HG03565 (cell line): ENCODE data around the gene SORCS1.

Experiments
- ATAC-seq: cut with Tn5 transposase; IDR thresholded peaks from one replicate; pipeline ENCODE4 v1.9.1; 2021; ENCODE audit warnings: mild to moderate bottlenecking, moderate library complexity; ENCODE audit not compliant: unreplicated experiment

SORCS1 gene

GRCh38 chr10:107104026-107104652, 60.4 kb downstream of the SORCS1 start:
- no peak for ATAC-seq

- no peak for ATAC-seq
Measured at GRCh38 chr10:107103174-107104025, 61.1 kb downstream of the SORCS1 start.

DNA sequence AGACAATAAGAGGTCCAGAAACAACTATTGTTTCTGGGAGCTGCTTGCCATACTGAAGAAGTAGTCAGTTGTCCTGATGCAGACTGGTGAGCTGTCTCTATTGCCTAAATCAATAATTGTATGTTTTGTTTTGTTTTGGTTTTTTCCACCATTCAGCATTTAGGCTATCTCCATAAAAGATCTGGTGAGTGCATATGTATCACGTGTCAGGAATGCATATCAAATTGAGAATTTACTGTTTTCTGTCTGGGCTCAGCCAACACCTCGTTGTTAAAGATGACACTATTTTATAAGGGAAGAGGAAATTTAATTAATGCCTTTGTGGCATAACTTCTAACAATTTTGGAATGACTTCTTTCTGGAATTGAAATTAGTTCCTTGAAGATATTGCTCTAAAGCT, 66.2 kb downstream of the SORCS1 start:
- no peak for ATAC-seq

DNA sequence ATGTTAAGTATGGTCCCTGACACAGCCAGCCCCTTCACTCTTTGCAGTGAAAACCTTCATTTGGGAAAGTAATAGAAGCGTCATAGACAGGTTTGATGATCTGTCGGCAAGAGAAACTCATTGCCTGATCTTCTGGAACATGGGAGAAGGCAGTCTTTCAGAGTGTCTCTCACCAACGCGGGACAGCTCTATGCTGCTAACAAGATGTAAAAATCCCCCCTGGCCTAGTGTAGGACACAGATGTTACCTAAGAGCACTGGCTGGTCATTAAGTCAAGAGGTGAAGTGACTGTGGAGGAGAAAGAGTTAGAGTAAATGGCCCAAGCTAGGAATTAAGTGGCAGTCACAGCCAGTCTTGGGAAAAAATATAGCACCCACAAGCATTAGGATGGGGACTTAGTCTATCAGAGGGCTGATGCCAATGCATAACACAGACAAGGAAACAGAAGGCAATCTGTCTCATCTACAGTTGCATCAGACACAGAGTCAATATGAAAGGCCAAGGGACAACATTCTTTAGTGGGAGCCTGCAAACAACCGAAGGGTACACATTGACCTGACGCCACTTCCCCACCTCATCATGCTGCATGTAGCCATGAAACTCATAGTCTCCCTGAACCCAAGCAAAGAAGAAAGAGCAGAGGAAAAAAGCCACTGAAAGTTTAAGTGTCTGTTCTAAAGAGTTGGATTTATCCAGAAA, 69.5 kb downstream of the SORCS1 start:
- ATAC-seq, result no peak

- no peak for ATAC-seq
Measured at GRCh38 chr10:107092321-107092720, 72.2 kb downstream of the SORCS1 start.

DNA sequence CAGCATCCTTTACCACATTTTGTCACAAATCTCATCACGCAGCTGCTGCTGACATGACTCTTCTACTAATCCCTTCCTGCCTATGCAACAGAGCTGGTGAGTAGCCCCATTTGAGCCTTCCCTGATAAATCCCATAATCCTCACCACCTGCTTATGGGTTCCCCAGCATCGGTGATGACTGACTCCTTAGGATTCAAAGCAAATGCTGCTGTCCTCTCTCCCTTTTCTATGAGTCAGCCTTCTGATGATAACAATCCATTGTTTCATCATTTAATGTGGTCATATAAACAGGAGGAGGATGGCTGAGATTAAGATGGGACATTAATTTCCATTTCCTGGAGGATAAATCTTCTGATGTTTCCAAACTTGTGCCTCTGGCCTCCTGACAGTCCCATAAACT, 73.4 kb downstream of the SORCS1 start:
- no peak for ATAC-seq

DNA sequence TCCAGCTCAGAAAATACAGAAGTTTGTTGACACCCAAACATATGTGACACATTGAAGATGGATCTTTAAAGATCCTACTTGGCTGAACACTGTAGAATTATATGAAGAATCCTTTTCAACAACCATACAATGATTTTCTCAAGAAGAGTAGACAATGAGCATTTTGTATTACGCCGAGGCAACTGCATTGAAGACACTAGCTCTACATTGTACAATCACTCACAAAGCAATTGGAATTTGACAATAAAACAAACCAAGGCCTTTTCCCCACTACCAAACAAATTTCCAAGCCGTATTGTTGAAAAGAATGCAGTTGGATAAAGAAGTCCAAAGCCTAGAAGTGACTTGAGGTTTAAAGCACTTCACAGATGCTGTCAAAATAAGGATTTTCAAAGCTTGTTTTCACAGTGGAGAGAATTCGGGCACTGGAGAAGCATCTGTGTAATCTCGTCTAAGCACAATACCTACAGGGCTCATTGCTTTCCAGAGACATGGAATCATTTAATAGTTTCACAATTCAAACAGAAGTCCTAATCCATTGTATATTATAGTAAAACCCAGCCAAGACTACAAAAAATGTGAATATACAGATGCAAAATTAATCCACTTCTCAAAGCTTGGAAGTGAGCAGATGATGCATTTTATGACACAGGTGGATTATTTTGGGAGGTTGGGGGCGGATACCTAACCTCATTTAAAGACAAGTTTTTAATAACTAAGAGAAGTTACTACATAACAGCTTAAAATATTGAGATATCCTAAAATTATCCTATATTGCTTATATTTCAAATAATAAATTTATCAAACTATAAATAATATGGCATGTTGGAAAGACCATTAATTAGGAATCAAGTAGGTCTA, 78.6 kb downstream of the SORCS1 start:
- no peak for ATAC-seq

GRCh38 chr10:107083388-107084009, 81.0 kb downstream of the SORCS1 start:
- ATAC-seq, result no peak

GRCh38 chr10:107081644-107082043, 82.9 kb downstream of the SORCS1 start:
- ATAC-seq, result no peak

DNA sequence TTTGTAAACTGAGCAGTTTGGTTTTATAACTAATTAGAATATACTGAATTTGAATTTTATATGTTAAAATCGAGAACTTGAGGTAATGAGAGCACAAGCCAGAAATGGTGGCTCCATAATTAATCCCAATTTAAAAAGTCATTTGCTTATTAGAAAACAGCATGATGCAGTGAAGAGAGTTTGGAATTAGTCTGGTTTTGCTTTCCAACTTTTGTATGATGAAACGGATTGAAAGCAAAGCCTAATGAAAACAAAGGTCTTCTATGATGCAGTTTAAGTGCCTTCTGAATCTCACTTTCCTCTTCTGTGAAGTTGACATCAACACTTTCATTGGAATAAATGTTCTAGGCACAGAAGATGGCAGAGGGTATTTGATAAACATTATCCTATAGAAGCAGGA, 89.4 kb downstream of the SORCS1 start:
- ATAC-seq, result no peak

DNA sequence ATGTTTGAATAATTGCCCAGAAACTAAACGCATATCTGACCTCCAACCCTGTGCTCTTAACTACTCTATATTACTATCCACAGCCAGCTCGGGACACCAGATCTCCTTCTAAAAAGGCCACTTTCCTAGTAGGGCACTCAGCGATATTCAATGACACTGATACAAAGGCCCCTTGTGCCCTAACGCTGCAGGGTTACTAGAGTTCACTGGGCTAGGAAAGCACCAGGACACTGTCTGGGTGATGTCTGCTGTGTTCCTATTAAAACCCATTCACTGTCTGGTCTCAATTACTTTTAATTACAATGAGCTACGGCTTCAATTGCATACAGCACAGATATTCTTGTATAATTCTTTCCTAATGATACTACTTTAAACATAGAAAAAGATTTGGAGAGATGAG, 91.7 kb downstream of the SORCS1 start:
- no peak for ATAC-seq

GRCh38 chr10:107072028-107072427, 92.5 kb downstream of the SORCS1 start:
- no peak for ATAC-seq

GRCh38 chr10:107071301-107071700, 93.2 kb downstream of the SORCS1 start:
- ATAC-seq, result no peak

- ATAC-seq, result no peak
Measured at GRCh38 chr10:107067843-107068242, 96.7 kb downstream of the SORCS1 start.

DNA sequence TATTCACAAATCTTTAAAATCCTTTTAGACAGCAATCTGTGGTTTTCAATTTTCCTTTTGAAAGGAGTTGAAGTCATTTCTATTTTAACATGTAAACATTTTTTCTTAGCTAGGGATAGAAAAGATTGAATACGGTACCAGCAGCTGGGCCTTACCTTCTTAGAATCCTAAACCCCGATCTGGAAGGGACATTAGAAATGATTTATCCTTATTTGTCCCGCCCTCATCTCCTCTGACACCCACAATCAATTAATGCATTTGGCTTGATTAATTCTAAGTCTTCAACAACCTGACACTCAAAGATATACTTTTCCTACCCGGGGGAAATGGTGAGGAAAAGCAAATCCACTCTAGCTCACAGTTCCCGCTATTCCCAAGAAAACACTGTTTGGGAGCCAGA, 100.4 kb downstream of the SORCS1 start:
- no peak for ATAC-seq

- no peak for ATAC-seq
Measured at GRCh38 chr10:107059872-107060271, 104.6 kb downstream of the SORCS1 start.

- no peak for ATAC-seq
Measured at GRCh38 chr10:107059068-107059804, 105.3 kb downstream of the SORCS1 start.

GRCh38 chr10:107058331-107058730, 106.2 kb downstream of the SORCS1 start:
- ATAC-seq, result no peak

DNA sequence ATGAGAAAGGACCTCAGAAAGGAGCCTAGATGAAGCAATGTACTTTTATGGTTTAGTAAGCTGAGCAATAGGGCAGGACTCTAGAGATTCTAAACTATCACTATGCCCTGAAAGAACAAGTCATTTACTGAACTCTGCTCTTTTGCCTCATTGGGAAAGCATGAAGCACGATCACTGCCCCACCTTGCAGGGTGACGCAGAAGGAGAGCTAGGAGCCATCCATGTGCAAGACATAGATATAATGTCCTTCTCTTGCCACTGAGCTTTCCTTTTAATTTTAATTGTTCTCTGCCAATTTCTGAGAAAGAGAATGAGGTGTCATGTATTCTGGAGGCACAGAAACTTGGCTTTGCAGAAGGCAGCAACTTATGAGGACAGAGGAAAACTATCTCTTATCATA, 108.3 kb downstream of the SORCS1 start:
- no peak for ATAC-seq
